HepG2 (cell line): ENCODE measurements around the gene BDP1. TPM values are rescaled to one million over a fixed set of nuclear protein-coding genes. Genes with fewer than 3 reads are reported as not detected.

Experiments used
- GPN1 ChIP-seq: sonication (generic); formaldehyde crosslinking; IDR thresholded peaks from 2 replicates; pipeline ENCODE4 v1.5.1; 2020; ENCODE audit warnings: missing genetic modification reagents, borderline replicate concordance
- HNF1B ChIP-seq: sonication (generic); formaldehyde crosslinking; IDR thresholded peaks from 2 replicates; pipeline ENCODE4 v1.5.1; 2020; ENCODE audit warnings: mild to moderate bottlenecking, moderate library complexity, missing genetic modification reagents
- RBM39 ChIP-seq: fragments of 200-400 bp; formaldehyde crosslinking; IDR thresholded peaks from one replicate; pipeline ENCODE4 v1.6.1; 2018; ENCODE audit warnings: antibody characterized with exemption, mild to moderate bottlenecking, low read depth, low read length; ENCODE audit not compliant: poor library complexity, severe bottlenecking
- ZBTB26 ChIP-seq: IDR thresholded peaks from 2 replicates; pipeline ENCODE4 v1.6.1; 2016; ENCODE audit warnings: missing compliant biosample characterization, missing genetic modification reagents, borderline replicate concordance
- ZNF142 ChIP-seq: sonication (generic); formaldehyde crosslinking; IDR thresholded peaks from 2 replicates; pipeline ENCODE4 v1.4.0; 2020; ENCODE audit warnings: missing genetic modification reagents
- ZNF407 ChIP-seq: sonication (generic); formaldehyde crosslinking; IDR thresholded peaks from one replicate; pipeline ENCODE4 v1.5.1; 2020; ENCODE audit warnings: mild to moderate bottlenecking, missing genetic modification reagents; ENCODE audit errors: not compliant biosample characterization
- ZNF446 ChIP-seq: sonication (generic); formaldehyde crosslinking; IDR thresholded peaks from 2 replicates; pipeline ENCODE4 v1.5.0; 2020; ENCODE audit warnings: mild to moderate bottlenecking, missing genetic modification reagents
- ZNF766 ChIP-seq: sonication (generic); formaldehyde crosslinking; IDR thresholded peaks from 2 replicates; pipeline ENCODE4 v1.5.0; 2020; ENCODE audit warnings: missing genetic modification reagents, borderline replicate concordance
- ZSCAN31 ChIP-seq: sonication (generic); formaldehyde crosslinking; IDR thresholded peaks from 2 replicates; pipeline ENCODE4 v1.5.0; 2020; ENCODE audit warnings: low read depth, mild to moderate bottlenecking, missing genetic modification reagents
- polyA plus RNA-seq, 8 experiments: library from polyadenylated mRNA; depleted of rRNA in 3 of 8; stranded (reverse) in 7 of 8; unstranded in 1 of 8; fragments of >200 nt; fragmentation: Illumina TruSeq in 4 of 8; extraction: Trizol in 4 of 8; gene quantifications; 2 replicates each; pipeline versions ENCODE4 v1.2.1 to v1.2.3, GENCODE V29; 2011 to 2016; ENCODE audit warnings: low read depth in 4 of 8, missing spikeins in 1 of 8, mixed read lengths in 1 of 8; ENCODE audit not compliant: insufficient read depth in 1 of 8
- total RNA-seq, 5 experiments: library from RNA; depleted of rRNA; stranded (reverse); fragments of >200 nt; fragmentation: Illumina TruSeq; extraction: Trizol; gene quantifications; 2 replicates each; pipeline ENCODE4 v1.2.3, GENCODE V29; 2016; ENCODE audit warnings: low read depth in 1 of 5

Gene BDP1
- total and polyA plus RNA-seq, 2 of the 13 experiments (the other 11 are each of a cell fraction or from before 2014, with no cell fraction given), result 10.2 to 22.4 TPM

- TF ChIP-seq ZBTB26 (no peak), ZNF407 (CRISPR knock-in tag) (peak; percentile 64), ZNF446 (CRISPR knock-in tag) (no peak), ZNF142 (CRISPR knock-in tag) (0 out of 2 replicates have a peak, but pooled peaks have one; percentile 20), RBM39 (peak; percentile 93), GPN1 (CRISPR knock-in tag) (no peak), ZNF766 (CRISPR knock-in tag) (no peak; the same call in 1 of the 2 replicates), ZSCAN31 (CRISPR knock-in tag) (peak; percentile 89; the same call in 1 of the 2 replicates), HNF1B (CRISPR knock-in tag) (peak; percentile 85)
These were observed at the start of gene BDP1 (continued) for GRCh38 chr5:71455427-71456361.
